Activated CD8-positive, alpha-beta memory T cell treated with anti-CD3 and anti-CD28 coated beads, Interleukin-2, amount 50 U/mL, for 24 hours (primary cell): ENCODE results near the gene VPS52.

Experiments
- DNase-seq: peaks from one replicate; pipeline ENCODE4 v3.0.0-alpha.2; 2020; ENCODE audit errors: extremely low read depth

VPS52 gene

GRCh38 chr6:33271468-33272274 lies at the start of gene VPS52, which contains the start of gene RPS18:
Gene VPS52 (minus strand): TSS chr6:33271876. CDS start chr6:33271675, 201 bp downstream.
Gene RPS18 (plus strand): TSS chr6:33272075. CDS start chr6:33272120, 45 bp downstream.
- peak; percentile 84 for DNase-seq

- DNase-seq = no peak
Measured at GRCh38 chr6:33321227-33321626, 49.6 kb upstream of the VPS52 start.

- DNase-seq = no peak
Measured at GRCh38 chr6:33320315-33321181, 48.9 kb upstream of the VPS52 start.

GRCh38 chr6:33319939-33320314 lies 48.3 kb upstream of the VPS52 start:
- DNase-seq = no peak

- no peak for DNase-seq
Measured at GRCh38 chr6:33318426-33319073, 46.9 kb upstream of the VPS52 start.

GRCh38 chr6:33317669-33318425 lies 46.2 kb upstream of the VPS52 start, which contains the start of gene ZBTB22:
Gene ZBTB22 (minus strand): TSS chr6:33317744. CDS start chr6:33316916, 828 bp downstream.
- peak; percentile 95 for DNase-seq

GRCh38 chr6:33317419-33317668 lies 45.7 kb upstream of the VPS52 start:
- DNase-seq = no peak

- no peak for DNase-seq
Measured at GRCh38 chr6:33316603-33317418, 45.1 kb upstream of the VPS52 start.

GRCh38 chr6:33315793-33316602 lies 44.3 kb upstream of the VPS52 start:
- DNase-seq = no peak

GRCh38 chr6:33314943-33315792 lies 43.5 kb upstream of the VPS52 start:
- DNase-seq = no peak

GRCh38 chr6:33314515-33314942 lies 42.9 kb upstream of the VPS52 start:
- DNase-seq = no peak

- peak; percentile 72 for DNase-seq
Measured at GRCh38 chr6:33313709-33314514, 42.2 kb upstream of the VPS52 start, which contains the start of gene TAPBP. Gene TAPBP (minus strand): TSS chr6:33314078. CDS start chr6:33314041, 37 bp downstream.

- DNase-seq = no peak
Measured at GRCh38 chr6:33313105-33313708, 41.5 kb upstream of the VPS52 start.

GRCh38 chr6:33312361-33313104 lies 40.9 kb upstream of the VPS52 start:
- DNase-seq = no peak

- DNase-seq = no peak
Measured at GRCh38 chr6:33306356-33306755, 34.7 kb upstream of the VPS52 start.

GRCh38 chr6:33305052-33305451 lies 33.4 kb upstream of the VPS52 start:
- no peak for DNase-seq

GRCh38 chr6:33304216-33304615 lies 32.5 kb upstream of the VPS52 start:
- no peak for DNase-seq
